ENCODE results near the gene PSMA8.
"Not testable (repeated sequence)": the region's sequence is repeated elsewhere in the genome, so short reads cannot be mapped to it uniquely, and the experiment has no call there.

PSMA8 gene

GRCh38 chr18:26228562-26229260 is 95.0 kb downstream of the PSMA8 start:
- no peak for DNase-seq (ENCODE audit: low read depth in 2 of 2, low spot score in 1 of 2)

GRCh38 chr18:26230497-26230896 is 96.8 kb downstream of the PSMA8 start:
- no peak for DNase-seq (ENCODE audit: low read depth in 2 of 2, low spot score in 1 of 2)

- no peak for DNase-seq (ENCODE audit: low read depth in 2 of 2, low spot score in 1 of 2)
These were observed 99.5 kb downstream of the PSMA8 start for GRCh38 chr18:26233208-26233607.

- not testable (repeated sequence) for DNase-seq (ENCODE audit: low read depth in 2 of 2, low spot score in 1 of 2)
These were observed 103.7 kb downstream of the PSMA8 start for GRCh38 chr18:26237363-26237762.

- DNase-seq (ENCODE audit: low read depth in 2 of 2, low spot score in 1 of 2): not testable (repeated sequence)
These were observed 105.0 kb downstream of the PSMA8 start for GRCh38 chr18:26238718-26239117.

- DNase-seq (ENCODE audit: low read depth in 2 of 2, low spot score in 1 of 2): not testable (repeated sequence)
These were observed 108.7 kb downstream of the PSMA8 start for GRCh38 chr18:26242392-26242791.
